ENCODE results near the gene ING4. TPM values are rescaled to one million over a fixed set of nuclear protein-coding genes. Genes with fewer than 3 reads are reported as not detected.

The ING4 gene
- polyA plus RNA-seq, 2 of the 4 experiments (the other 2 are of a cell fraction): 19.5 to 36.5 TPM

- WGBS (ENCODE audit: missing lambda C conversion rate): 65% methylated on average over 5 of the region's 5 CpGs
- DNase-seq (ENCODE audit: low read depth in 1 of 2, low spot score in 1 of 2): no peak
- ChIA-PET POLR2A (no interaction called here), CTCF (interaction anchor here (0.6 to 1.7 kb wide), 9 partner anchors 9 to 192 kb away, joined by 3 to 5 read pairs (median 4); partner anchors contain the start of gene MLF2)
- Histone ChIP-seq H3K4me1 (no peaks in the 10 kb centered on the region), H3K27ac (no peak overlapping the region), H3K4me2 (no peak overlapping the region), H3K4me3 (no peak overlapping the region), H3K9me3 (peaks cover 40% of the 10 kb centered on the region)
- TF ChIP-seq CHD2 (IDR thresholded peaks at IDR 0.05; ENCODE audit: low read length, partially characterized antibody) (no peak), RFX5 (IDR thresholded peaks at IDR 0.05) (no peak), SMC3 (IDR thresholded peaks at IDR 0.05) (no peak), ESRRA (IDR thresholded peaks at IDR 0.05; ENCODE audit: borderline replicate concordance, low read length) (no peak), NPAS2 (CRISPR knock-in tag; IDR thresholded peaks at IDR 0.05; ENCODE audit: borderline replicate concordance) (no peak), HOXB13 (CRISPR knock-in tag; IDR thresholded peaks at IDR 0.05; ENCODE audit: low read depth) (no peak), NFE2L2 (conservative IDR thresholded peaks at IDR 0.05; ENCODE audit: low read length) (no peak), HOXB5 (CRISPR knock-in tag; IDR thresholded peaks at IDR 0.05) (no peak), POLR2AphosphoS2 (conservative IDR thresholded peaks at IDR 0.05; ENCODE audit: low read length) (no peak)
- ATAC-seq: no peak
- no peak for FAIRE-seq
Observed at GRCh38 chr12:6644903-6645302, 18.0 kb downstream of the ING4 start.

GRCh38 chr12:6644257-6644596 lies 18.7 kb downstream of the ING4 start:
- ATAC-seq (no peak), FAIRE-seq (no peak), DNase-seq (ENCODE audit: low read depth in 1 of 2, low spot score in 1 of 2) (no peak)
- H3K4me3 ChIP-seq: no peak overlapping the region
- POLR2A ChIA-PET: interaction anchor here (0.6 kb wide), 1 partner anchor 45 kb away, joined by 9 read pairs; the partner anchor contains the start of gene ZNF384
- WGBS (ENCODE audit: missing lambda C conversion rate): 48% methylated on average over 6 of the region's 6 CpGs
- H3K9me3 ChIP-seq: peaks cover 40% of the 10 kb centered on the region
- TF ChIP-seq HMGXB4 (CRISPR knock-in tag; IDR thresholded peaks at IDR 0.05; ENCODE audit: borderline replicate concordance) (no peak), PBX3 (IDR thresholded peaks at IDR 0.05) (no peak), NR3C1 (IDR thresholded peaks at IDR 0.05) (no peak), BHLHE40 (IDR thresholded peaks at IDR 0.05; ENCODE audit: low read depth, low read length) (no peak), NPAS2 (CRISPR knock-in tag; IDR thresholded peaks at IDR 0.05; ENCODE audit: borderline replicate concordance) (no peak), SREBF2 (IDR thresholded peaks at IDR 0.05) (no peak), HES2 (IDR thresholded peaks at IDR 0.05) (no peak), HOXA7 (CRISPR knock-in tag; IDR thresholded peaks at IDR 0.05) (no peak), SMC3 (IDR thresholded peaks at IDR 0.05) (no peak), KDM5A (IDR thresholded peaks at IDR 0.05) (no peak), ELK1 (IDR thresholded peaks at IDR 0.05; ENCODE audit: low read depth, low read length) (no peak), CHD4 (IDR thresholded peaks at IDR 0.05; ENCODE audit: borderline replicate concordance) (no peak), USF2 (IDR thresholded peaks at IDR 0.05) (no peak), RAD21 (conservative IDR thresholded peaks at IDR 0.05 in 1 of 2, IDR thresholded peaks at IDR 0.05 in 1 of 2) (no peak), FOSL2 (IDR thresholded peaks at IDR 0.05) (no peak), FOSL2 (CRISPR knock-in tag; IDR thresholded peaks at IDR 0.05) (no peak), REST (IDR thresholded peaks at IDR 0.05) (no peak)
- no peak overlapping the region for H3K4me2 ChIP-seq
- H3K4me1 ChIP-seq: no peaks in the 10 kb centered on the region
- no peak overlapping the region for H3K27ac ChIP-seq
- CTCF ChIA-PET: interaction anchor here (0.6 to 1.7 kb wide), 9 partner anchors 9 to 193 kb away, joined by 3 to 5 read pairs (median 4); partner anchors contain the start of gene MLF2

Data from A549 (cell line).